OCI-LY1 (cell line): ENCODE results near the gene RAB10.
"Not testable (repeated sequence)": the region's sequence is repeated elsewhere in the genome, so short reads cannot be mapped to it uniquely, and the experiment has no call there.

ENCODE experiments used
- CTCF ChIP-seq: fragments of 200-600 bp; sonication (generic), shearing (Covaris generic); IDR thresholded peaks from 2 replicates; pipeline ENCODE4 v1.5.1; 2017; ENCODE audit warnings: mild to moderate bottlenecking, antibody characterized with exemption, low read length, moderate library complexity, mixed read lengths
- EZH2 ChIP-seq: fragments of 200-600 bp; sonication (generic), shearing (Covaris generic); IDR thresholded peaks from 2 replicates; pipeline ENCODE4 v1.8.0; 2017; ENCODE audit warnings: borderline replicate concordance, mixed run types, mild to moderate bottlenecking, antibody characterized with exemption, low read length, moderate library complexity, mixed read lengths

GRCh38 chr2:26088931-26089330 is 55.0 kb downstream of the RAB10 start:
- not testable (repeated sequence) for TF ChIP-seq EZH2, CTCF
